HepG2 (cell line): ENCODE results near the gene LYST.

ENCODE experiments used
- ATF6 ChIP-seq: sonication (generic); formaldehyde crosslinking; conservative IDR thresholded peaks from 2 replicates; pipeline ENCODE4 v1.4.0; 2020; ENCODE audit warnings: missing genetic modification reagents
- CTCF ChIP-seq: sonication (generic); formaldehyde crosslinking; IDR thresholded peaks from 2 replicates; pipeline ENCODE4 v1.5.0; 2020; ENCODE audit warnings: mild to moderate bottlenecking, missing genetic modification reagents, moderate library complexity
- EED ChIP-seq: sonication (generic); formaldehyde crosslinking; IDR thresholded peaks from 2 replicates; pipeline ENCODE4 v1.5.0; 2020; ENCODE audit warnings: mild to moderate bottlenecking, missing genetic modification reagents
- ELF1 ChIP-seq: sonication (generic); formaldehyde crosslinking; IDR thresholded peaks from 2 replicates; pipeline ENCODE4 v1.4.0; 2020; ENCODE audit warnings: missing genetic modification reagents
- HMGXB4 ChIP-seq, 2 experiments: sonication (generic) in 1 of 2; formaldehyde crosslinking in 1 of 2; IDR thresholded peaks; 2 replicates each; pipeline versions ENCODE4 v1.4.0 to v1.6.1; 2018 to 2020; ENCODE audit warnings: missing genetic modification reagents in 2 of 2, borderline replicate concordance in 1 of 2, low read depth in 1 of 2, mild to moderate bottlenecking in 1 of 2, missing biosample characterization in 1 of 2
- KDM1A ChIP-seq: IDR thresholded peaks from 2 replicates; pipeline ENCODE4 v1.6.1; 2016; ENCODE audit warnings: missing compliant biosample characterization
- POGK ChIP-seq: sonication (generic); formaldehyde crosslinking; conservative IDR thresholded peaks from 2 replicates; pipeline ENCODE4 v1.8.0; 2022; ENCODE audit warnings: mild to moderate bottlenecking, moderate library complexity, missing genetic modification reagents
- RBM22 ChIP-seq: fragments of 200-400 bp; formaldehyde crosslinking; optimal IDR thresholded peaks from 2 replicates; pipeline ENCODE3; 2017; ENCODE audit warnings: mild to moderate bottlenecking, low read length, moderate library complexity
- ZFX ChIP-seq: sonication (generic); formaldehyde crosslinking; IDR thresholded peaks from 2 replicates; pipeline ENCODE4 v1.4.0; 2020; ENCODE audit warnings: mild to moderate bottlenecking, low read depth, missing genetic modification reagents, moderate library complexity
- ZIK1 ChIP-seq: sonication (generic); formaldehyde crosslinking; IDR thresholded peaks from 2 replicates; pipeline ENCODE4 v1.5.0; 2020; ENCODE audit warnings: mild to moderate bottlenecking, low read depth, missing genetic modification reagents, borderline replicate concordance
- ZNF121 ChIP-seq: sonication (generic); formaldehyde crosslinking; IDR thresholded peaks from 2 replicates; pipeline ENCODE4 v1.5.0; 2020; ENCODE audit warnings: mild to moderate bottlenecking, missing genetic modification reagents
- ZNF639 ChIP-seq: conservative IDR thresholded peaks from 2 replicates; pipeline ENCODE4 v1.6.1; 2018; ENCODE audit warnings: missing genetic modification reagents

- no peak for TF ChIP-seq CTCF
- TF ChIP-seq ZNF121 (CRISPR knock-in tag): no peak
- TF ChIP-seq ELF1 (CRISPR knock-in tag): no peak
- no peak for TF ChIP-seq RBM22
- TF ChIP-seq HMGXB4 (CRISPR knock-in tag; IDR thresholded peaks at IDR 0.05; ENCODE audit: borderline replicate concordance in 1 of 2, low read depth in 1 of 2): no peak
- TF ChIP-seq ZNF639: no peak
- no peak for TF ChIP-seq ZIK1
- no peak for TF ChIP-seq ATF6 (CRISPR knock-in tag)
- TF ChIP-seq EED (CRISPR knock-in tag): no peak
- TF ChIP-seq POGK (CRISPR knock-in tag): no peak
- TF ChIP-seq KDM1A (CRISPR knock-in tag): no peak
- TF ChIP-seq ZFX (CRISPR knock-in tag): no peak
Measured at GRCh38 chr1:235637756-235638534, 228.8 kb downstream of the LYST start.
